Stimulated activated CD4-positive, alpha-beta T cell treated with anti-CD3 and anti-CD28 coated beads, Interleukin-2, amount 100 ng/mL, for 48 hours (primary cell): ENCODE results near the gene APLN.

ENCODE experiments used
- DNase-seq, 2 donors: peaks; one replicate each; pipeline ENCODE4 v3.0.0-alpha.2; 2020

Gene APLN

GRCh38 chrX:129654652-129655546, at the start of gene APLN:
APLN (minus strand) TSS chrX:129654956; CDS start chrX:129654630, 326 bp downstream.
- no peak for DNase-seq

GRCh38 chrX:129704491-129704890, 49.7 kb upstream of the APLN start:
- DNase-seq: no peak

- no peak for DNase-seq
Observed at GRCh38 chrX:129701624-129702069, 46.9 kb upstream of the APLN start.

GRCh38 chrX:129700536-129700935, 45.8 kb upstream of the APLN start:
- no peak for DNase-seq

GRCh38 chrX:129698150-129698549, 43.4 kb upstream of the APLN start:
- no peak for DNase-seq

- no peak for DNase-seq
Observed at GRCh38 chrX:129697204-129697829, 42.6 kb upstream of the APLN start.

- no peak for DNase-seq
Observed at GRCh38 chrX:129696463-129697155, 41.9 kb upstream of the APLN start.

GRCh38 chrX:129695937-129696336, 41.2 kb upstream of the APLN start:
- no peak for DNase-seq

GRCh38 chrX:129695535-129695934, 40.8 kb upstream of the APLN start:
- DNase-seq: no peak

GRCh38 chrX:129694805-129695204, 40.0 kb upstream of the APLN start:
- no peak for DNase-seq

- no peak for DNase-seq
Observed at GRCh38 chrX:129693354-129693753, 38.6 kb upstream of the APLN start.

- DNase-seq: no peak
Observed at GRCh38 chrX:129690435-129690834, 35.7 kb upstream of the APLN start.

- DNase-seq: no peak
Observed at GRCh38 chrX:129689796-129690195, 35.0 kb upstream of the APLN start.

GRCh38 chrX:129688097-129688496, 33.3 kb upstream of the APLN start:
- no peak for DNase-seq

- DNase-seq: no peak
Observed at GRCh38 chrX:129686422-129686948, 31.7 kb upstream of the APLN start.

GRCh38 chrX:129682979-129683378, 28.2 kb upstream of the APLN start:
- no peak for DNase-seq

- no peak for DNase-seq
Observed at GRCh38 chrX:129679901-129680300, 25.1 kb upstream of the APLN start.

GRCh38 chrX:129678614-129679195, 23.9 kb upstream of the APLN start:
- peak in 1 of 2 donors; percentile 13 for DNase-seq

- no peak for DNase-seq
Observed at GRCh38 chrX:129667412-129667811, 12.7 kb upstream of the APLN start.

- DNase-seq: no peak
Observed at GRCh38 chrX:129665916-129666644, 11.3 kb upstream of the APLN start.

GRCh38 chrX:129663171-129663570, 8.4 kb upstream of the APLN start:
- no peak for DNase-seq

GRCh38 chrX:129661369-129661768, 6.6 kb upstream of the APLN start:
- DNase-seq: no peak
